ENCODE data around the gene PMPCA. TPM values are rescaled to one million over a fixed set of nuclear protein-coding genes. Genes with fewer than 3 reads are reported as not detected.

PMPCA gene
- total and polyA plus RNA-seq, 2 of the 13 experiments (the other 11 are each of a cell fraction or from before 2014, with no cell fraction given): 70.2 to 88.4 TPM

GRCh38 chr9:136375096-136375495, 35.4 kb upstream of the PMPCA start:
- intact Hi-C loops (cut with micrococcal nuclease; ENCODE audit: unreplicated experiment): no loop called here
- WGBS (ENCODE audit: low lambda C conversion rate): 95% methylated on average over 9 of the region's 12 CpGs
- Histone ChIP-seq H3K4me1 (ENCODE audit: insufficient read depth, low read length) (peaks cover 22% of the 10 kb centered on the region), H3K79me2 (ENCODE audit: insufficient read depth, low read length) (no peaks in the 10 kb centered on the region), H3K36me3 (replicated peaks in 1 of 2; ENCODE audit: control insufficient read depth in 1 of 2, insufficient read depth in 2 of 2, low read length in 2 of 2) (peaks cover 0 to 3% of the 10 kb centered on the region in 2 experiments; a peak in 1 of 5 replicates), H3K27ac (ENCODE audit: extremely low read length, insufficient read depth, low read length) (no peak overlapping the region), H3K27me3 (ENCODE audit: control insufficient read depth in 1 of 2, insufficient read depth in 2 of 2, low read length in 2 of 2) (no peaks in the 10 kb centered on the region; a peak in 1 of 5 replicates), H3K9me3 (ENCODE audit: low read length) (no peaks in the 10 kb centered on the region), H4K20me1 (ENCODE audit: insufficient read depth, low read length) (no peaks in the 10 kb centered on the region), H2AFZ (ENCODE audit: low read length) (no peak overlapping the region), H3K4me3 (replicated peaks in 1 of 3; ENCODE audit: insufficient read depth in 1 of 3, low read depth in 2 of 3, low read length in 3 of 3) (no peak overlapping the region), H3K9ac (ENCODE audit: insufficient read depth, low read depth, low read length) (no peak overlapping the region), H3K4me2 (ENCODE audit: low read depth, low read length) (no peak overlapping the region)
- FAIRE-seq (no peak), ATAC-seq (no peak), DNase-seq (ENCODE audit: low spot score) (no peak)
- TF ChIP-seq ZFAT (CRISPR knock-in tag; conservative IDR thresholded peaks at IDR 0.05): no peak
- no peak for TF ChIP-seq NFKB2 (CRISPR knock-in tag; IDR thresholded peaks at IDR 0.05; ENCODE audit: borderline replicate concordance)
- no peak for TF ChIP-seq ZNF124 (CRISPR knock-in tag; IDR thresholded peaks at IDR 0.05)
- no peak for TF ChIP-seq SNAPC2 (CRISPR knock-in tag; IDR thresholded peaks at IDR 0.05)
- no peak for TF ChIP-seq ZNF777 (CRISPR knock-in tag; IDR thresholded peaks at IDR 0.05)
- TF ChIP-seq RFX3 (CRISPR knock-in tag; IDR thresholded peaks at IDR 0.05): no peak
- TF ChIP-seq MBD4 (IDR thresholded peaks at IDR 0.05; ENCODE audit: borderline replicate concordance, low read length): no peak
- TF ChIP-seq, protein P1, sequence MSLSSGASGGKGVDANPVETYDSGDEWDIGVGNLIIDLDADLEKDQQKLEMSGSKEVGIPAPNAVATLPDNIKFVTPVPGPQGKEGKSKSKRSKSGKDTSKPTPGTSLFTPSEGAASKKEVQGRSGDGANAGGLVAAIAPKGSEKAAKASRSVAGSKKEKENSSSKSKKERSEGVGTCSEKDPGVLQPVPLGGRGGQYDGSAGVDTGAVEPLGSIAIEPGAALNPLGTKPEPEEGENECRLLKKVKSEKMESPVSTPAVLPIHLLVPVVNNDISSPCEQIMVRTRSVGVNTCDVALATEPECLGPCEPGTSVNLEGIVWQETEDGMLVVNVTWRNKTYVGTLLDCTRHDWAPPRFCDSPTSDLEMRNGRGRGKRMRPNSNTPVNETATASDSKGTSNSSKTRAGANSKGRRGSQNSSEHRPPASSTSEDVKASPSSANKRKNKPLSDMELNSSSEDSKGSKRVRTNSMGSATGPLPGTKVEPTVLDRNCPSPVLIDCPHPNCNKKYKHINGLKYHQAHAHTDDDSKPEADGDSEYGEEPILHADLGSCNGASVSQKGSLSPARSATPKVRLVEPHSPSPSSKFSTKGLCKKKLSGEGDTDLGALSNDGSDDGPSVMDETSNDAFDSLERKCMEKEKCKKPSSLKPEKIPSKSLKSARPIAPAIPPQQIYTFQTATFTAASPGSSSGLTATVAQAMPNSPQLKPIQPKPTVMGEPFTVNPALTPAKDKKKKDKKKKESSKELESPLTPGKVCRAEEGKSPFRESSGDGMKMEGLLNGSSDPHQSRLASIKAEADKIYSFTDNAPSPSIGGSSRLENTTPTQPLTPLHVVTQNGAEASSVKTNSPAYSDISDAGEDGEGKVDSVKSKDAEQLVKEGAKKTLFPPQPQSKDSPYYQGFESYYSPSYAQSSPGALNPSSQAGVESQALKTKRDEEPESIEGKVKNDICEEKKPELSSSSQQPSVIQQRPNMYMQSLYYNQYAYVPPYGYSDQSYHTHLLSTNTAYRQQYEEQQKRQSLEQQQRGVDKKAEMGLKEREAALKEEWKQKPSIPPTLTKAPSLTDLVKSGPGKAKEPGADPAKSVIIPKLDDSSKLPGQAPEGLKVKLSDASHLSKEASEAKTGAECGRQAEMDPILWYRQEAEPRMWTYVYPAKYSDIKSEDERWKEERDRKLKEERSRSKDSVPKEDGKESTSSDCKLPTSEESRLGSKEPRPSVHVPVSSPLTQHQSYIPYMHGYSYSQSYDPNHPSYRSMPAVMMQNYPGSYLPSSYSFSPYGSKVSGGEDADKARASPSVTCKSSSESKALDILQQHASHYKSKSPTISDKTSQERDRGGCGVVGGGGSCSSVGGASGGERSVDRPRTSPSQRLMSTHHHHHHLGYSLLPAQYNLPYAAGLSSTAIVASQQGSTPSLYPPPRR (CRISPR knock-in tag; IDR thresholded peaks at IDR 0.05; ENCODE audit: borderline replicate concordance): no peak
- TF ChIP-seq MIER2 (CRISPR knock-in tag; IDR thresholded peaks at IDR 0.05): no peak
- ChIA-PET CTCF (ENCODE audit: low intra/inter-chr PET ratio, low total read pairs) (no interaction called here), POLR2A (interaction anchor here (4.0 kb wide), 1 partner anchor 12 kb away, joined by 38 read pairs; the partner anchor contains the start of gene DNLZ)
- in situ Hi-C loops (cut with HindIII; ENCODE audit: extremely low pct_ligation_motif_present, low pct_unique_long_range_greater_than_20kb): no loop called here
- no TSS peak for BruUV-seq (replicated peaks)

Measured in HepG2 (cell line).